ENCODE data around the gene INMT. TPM values are rescaled to one million over a fixed set of nuclear protein-coding genes. Genes with fewer than 3 reads are reported as not detected.

Gene INMT
- total and polyA plus RNA-seq, 2 of the 13 experiments (the other 11 are each of a cell fraction or from before 2014, with no cell fraction given): not detected

GRCh38 chr7:30741289-30741688, 10.6 kb upstream of the INMT start:
- no TSS peak for BruUV-seq (replicated peaks)
- no peak overlapping the region for H3K9ac ChIP-seq (ENCODE audit: insufficient read depth, low read depth, low read length)
- no peak overlapping the region for H3K27ac ChIP-seq (ENCODE audit: extremely low read length, insufficient read depth, low read length)
- H3K9me3 ChIP-seq (ENCODE audit: low read length): no peaks in the 10 kb centered on the region
- FAIRE-seq (no peak), DNase-seq (ENCODE audit: low spot score) (no peak), ATAC-seq (no peak)
- no peak overlapping the region for H2AFZ ChIP-seq (ENCODE audit: low read length)
- CTCF ChIA-PET (ENCODE audit: low intra/inter-chr PET ratio, low total read pairs): no interaction called here
- H3K27me3 ChIP-seq (ENCODE audit: control insufficient read depth in 1 of 2, insufficient read depth in 2 of 2, low read length in 2 of 2): peaks cover 0 to 21% of the 10 kb centered on the region in 2 experiments; a peak in 2 of 5 replicates
- H3K4me2 ChIP-seq (ENCODE audit: low read depth, low read length): no peak overlapping the region
- in situ Hi-C loops (cut with HindIII; ENCODE audit: extremely low pct_ligation_motif_present, low pct_unique_long_range_greater_than_20kb) (no loop called here), intact Hi-C loops (cut with micrococcal nuclease; ENCODE audit: unreplicated experiment) (loop anchor here (10.0 kb wide), 1 partner anchor 196 kb away; no protein-coding TSS in a partner anchor)
- H4K20me1 ChIP-seq (ENCODE audit: insufficient read depth, low read length): no peaks in the 10 kb centered on the region
- H3K79me2 ChIP-seq (ENCODE audit: insufficient read depth, low read length): no peaks in the 10 kb centered on the region
- TF ChIP-seq ZBTB7B (CRISPR knock-in tag; IDR thresholded peaks at IDR 0.05) (no peak), ZNF629 (CRISPR knock-in tag; conservative IDR thresholded peaks at IDR 0.05) (no peak), SALL2 (CRISPR knock-in tag; IDR thresholded peaks at IDR 0.05) (no peak), ZNF496 (CRISPR knock-in tag; IDR thresholded peaks at IDR 0.05; ENCODE audit: insufficient replicate concordance) (no peak), ZKSCAN8 (CRISPR knock-in tag; IDR thresholded peaks at IDR 0.05; ENCODE audit: borderline replicate concordance) (no peak), JDP2 (CRISPR knock-in tag; IDR thresholded peaks at IDR 0.05; ENCODE audit: borderline replicate concordance) (no peak), ZNF552 (CRISPR knock-in tag; IDR thresholded peaks at IDR 0.05; ENCODE audit: borderline replicate concordance) (no peak), IKZF1 (IDR thresholded peaks at IDR 0.05) (no peak), PAX8 (CRISPR knock-in tag; IDR thresholded peaks at IDR 0.05; ENCODE audit: borderline replicate concordance) (no peak)
- 0% methylated on average over 2 of the region's 8 CpGs for WGBS (ENCODE audit: low lambda C conversion rate)
- no peaks in the 10 kb centered on the region for H3K36me3 ChIP-seq (replicated peaks in 1 of 2; ENCODE audit: control insufficient read depth in 1 of 2, insufficient read depth in 2 of 2, low read length in 2 of 2)
- no peaks in the 10 kb centered on the region for H3K4me1 ChIP-seq (ENCODE audit: insufficient read depth, low read length)
- H3K4me3 ChIP-seq (replicated peaks in 1 of 3; ENCODE audit: insufficient read depth in 1 of 3, low read depth in 2 of 3, low read length in 3 of 3): no peak overlapping the region
- POLR2A ChIA-PET: no interaction called here

GRCh38 chr7:30743371-30744074, 8.4 kb upstream of the INMT start:
- ChIA-PET CTCF (ENCODE audit: low intra/inter-chr PET ratio, low total read pairs) (no interaction called here), POLR2A (no interaction called here)
- TF ChIP-seq ETV6 (CRISPR knock-in tag; conservative IDR thresholded peaks at IDR 0.05) (no peak), GATAD1 (CRISPR knock-in tag; IDR thresholded peaks at IDR 0.05) (no peak), ARNT2 (CRISPR knock-in tag; IDR thresholded peaks at IDR 0.05; ENCODE audit: low read depth) (no peak), STAG1 (CRISPR knock-in tag; IDR thresholded peaks at IDR 0.05) (peak; percentile 29; the same call in 1 of the 2 replicates), DDIT3 (CRISPR knock-in tag; IDR thresholded peaks at IDR 0.05) (no peak), MAFG (CRISPR knock-in tag; IDR thresholded peaks at IDR 0.05) (no peak), CTCF (CRISPR knock-in tag; IDR thresholded peaks at IDR 0.05) (peak; percentile 56)
- Histone ChIP-seq H2AFZ (ENCODE audit: low read length) (no peak overlapping the region), H4K20me1 (ENCODE audit: insufficient read depth, low read length) (no peaks in the 10 kb centered on the region), H3K27ac (ENCODE audit: extremely low read length, insufficient read depth, low read length) (no peak overlapping the region), H3K9ac (ENCODE audit: insufficient read depth, low read depth, low read length) (no peak overlapping the region), H3K79me2 (ENCODE audit: insufficient read depth, low read length) (no peaks in the 10 kb centered on the region), H3K4me3 (replicated peaks in 1 of 3; ENCODE audit: insufficient read depth in 1 of 3, low read depth in 2 of 3, low read length in 3 of 3) (no peak overlapping the region), H3K27me3 (ENCODE audit: control insufficient read depth in 1 of 2, insufficient read depth in 2 of 2, low read length in 2 of 2) (peaks cover 0 to 21% of the 10 kb centered on the region in 2 experiments; a peak in 2 of 5 replicates), H3K4me2 (ENCODE audit: low read depth, low read length) (no peak overlapping the region), H3K4me1 (ENCODE audit: insufficient read depth, low read length) (no peaks in the 10 kb centered on the region), H3K36me3 (replicated peaks in 1 of 2; ENCODE audit: control insufficient read depth in 1 of 2, insufficient read depth in 2 of 2, low read length in 2 of 2) (no peaks in the 10 kb centered on the region), H3K9me3 (ENCODE audit: low read length) (no peaks in the 10 kb centered on the region)
- intact Hi-C loops (cut with micrococcal nuclease; ENCODE audit: unreplicated experiment): loop anchor here (10.0 kb wide), 1 partner anchor 199 kb away; no protein-coding TSS in a partner anchor
- 23% methylated on average over 7 of the region's 8 CpGs for WGBS (ENCODE audit: low lambda C conversion rate)
- ATAC-seq: peak; percentile 52
- BruUV-seq (replicated peaks): no TSS peak
- in situ Hi-C loops (cut with HindIII; ENCODE audit: extremely low pct_ligation_motif_present, low pct_unique_long_range_greater_than_20kb): no loop called here
- DNase-seq (ENCODE audit: low spot score): no peak
- FAIRE-seq: no peak
